ENCODE measurements around the gene LHX6.

The LHX6 gene

DNA sequence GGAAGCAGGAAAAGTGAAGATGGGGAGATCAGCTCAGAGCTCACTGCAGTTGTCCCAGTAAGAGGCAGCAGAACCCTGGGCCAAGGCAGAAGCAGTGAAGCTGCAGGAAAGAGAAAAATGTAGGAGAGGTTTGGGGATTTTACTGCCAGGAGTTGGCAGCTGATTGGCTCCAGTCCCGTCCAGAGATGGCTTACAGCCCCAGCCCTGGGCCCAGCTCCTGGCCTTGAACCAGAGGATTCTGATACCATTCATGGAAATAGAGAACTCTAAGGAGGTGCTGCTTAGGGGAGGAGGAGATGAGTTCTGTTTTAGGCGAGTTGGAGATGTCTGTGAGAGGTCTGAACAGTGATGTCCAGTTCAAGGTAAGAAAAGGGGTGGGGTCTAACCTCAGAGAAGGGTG is 64.5 kb downstream of the LHX6 start:
- H3K27ac ChIP-seq, result no peak overlapping the region
- no peak overlapping the region for H3K4me3 ChIP-seq

DNA sequence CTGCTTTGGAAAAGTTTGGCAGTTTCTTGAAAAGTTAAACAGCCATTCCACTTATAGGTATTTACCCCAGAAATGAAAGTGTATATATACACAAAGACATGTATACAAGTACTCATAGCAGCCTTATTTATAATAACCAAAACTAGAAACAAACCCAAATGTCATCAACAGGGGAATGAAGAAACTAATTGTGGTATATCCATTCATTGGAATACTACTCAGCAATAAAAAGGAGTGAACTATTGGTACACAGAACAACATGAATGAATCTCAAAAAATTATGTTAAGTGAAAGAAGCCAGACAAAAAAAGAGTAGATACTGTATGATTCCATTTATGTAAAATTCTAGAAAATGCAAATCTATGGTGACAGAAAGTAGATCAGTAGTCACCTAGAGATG is 66.3 kb downstream of the LHX6 start:
- Histone ChIP-seq H3K4me3 (no peak overlapping the region), H3K27ac (no peak overlapping the region)

DNA sequence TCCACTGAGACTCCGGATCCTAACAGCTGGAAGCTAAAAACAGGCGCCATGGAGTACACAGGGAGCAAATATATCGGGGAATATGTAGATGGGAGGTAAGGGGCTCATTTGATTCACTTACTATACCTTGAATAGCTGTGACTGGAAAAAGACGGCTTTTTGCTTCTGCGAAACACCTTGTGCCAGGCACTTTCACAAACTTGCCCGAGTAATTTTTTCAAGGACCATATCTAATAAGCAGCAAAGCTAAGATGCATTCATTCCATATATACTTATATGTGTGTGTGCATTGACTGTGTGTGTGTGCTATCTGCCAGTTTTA is 68.9 kb downstream of the LHX6 start:
- peak overlapping the region; percentile 77 to 97 (median 86) for H3K4me3 ChIP-seq

GRCh38 chr9:122159026-122159924 is 69.5 kb downstream of the LHX6 start, which contains the start of the genes MORN5 and NDUFA8:
MORN5 (plus strand) TSS chr9:122159908; CDS start chr9:122159973, 65 bp downstream.
NDUFA8 (minus strand) TSS chr9:122159779; CDS start chr9:122159677, 102 bp downstream.
- H3K4me3 ChIP-seq, result peak within 1 kb of the TSS; percentile 77 to 97 (median 86)
- H3K27ac ChIP-seq, result peak within 1 kb of the TSS; percentile 77 to 99 (median 91)

More for the DNA sequence above, 68.9 kb downstream of the LHX6 start:
- H3K27ac ChIP-seq, result peak overlapping the region in 2 of 21 experiments; percentile 87 to 93

- H3K4me3 ChIP-seq, result no peak overlapping the region
These were observed 70.6 kb downstream of the LHX6 start for GRCh38 chr9:122158202-122158601.

GRCh38 chr9:122155796-122156195 is 73.0 kb downstream of the LHX6 start:
- Histone ChIP-seq H3K4me3 (no peak overlapping the region), H3K27ac (no peak overlapping the region)

More at GRCh38 chr9:122158202-122158601, 70.6 kb downstream of the LHX6 start:
- H3K27ac ChIP-seq, result no peak overlapping the region

Data from skin epidermis (tissue), 12 donors.